AG04450 (cell line): ENCODE results near the gene KLRC4. TPM values are rescaled to one million over a fixed set of nuclear protein-coding genes. Genes with fewer than 3 reads are reported as not detected.
"Not testable (repeated sequence)": the region's sequence is repeated elsewhere in the genome, so short reads cannot be mapped to it uniquely, and the experiment has no call there.

Source experiments
- CTCF ChIA-PET: fragments of 300-600, 350-600 bp; formaldehyde crosslinking; extraction: SDS; loops from one replicate; lab custom pipeline; 2022; ENCODE audit warnings: antibody characterized with exemption, inconsistent platforms; lab: Charles Lee
- POLR2A ChIA-PET: fragments of 350-600 bp; formaldehyde crosslinking; extraction: SDS; loops from one replicate; lab custom pipeline; 2021; ENCODE audit warnings: antibody characterized with exemption, inconsistent platforms; lab: Yijun Ruan, JAX
- DNase-seq: peaks from one replicate; pipeline ENCODE4 v3.0.0-alpha.2; 2011; ENCODE audit warnings: low read depth, low spot score
- H3K27ac ChIP-seq: one replicate; pipeline ENCODE4 v1.5.1; 2012; ENCODE audit warnings: low read depth, low read length, control low read depth
- H3K27me3 ChIP-seq: one replicate; pipeline ENCODE4 v1.6.0; 2012; ENCODE audit warnings: low read length; ENCODE audit not compliant: control insufficient read depth, insufficient read depth
- H3K4me3 ChIP-seq: 2 replicates; pipeline ENCODE4 v1.5.1; 2011; ENCODE audit warnings: mild to moderate bottlenecking, low read depth, low read length, control low read depth
- H3K9me3 ChIP-seq: 2 replicates; pipeline ENCODE4 v1.5.1; 2012; ENCODE audit warnings: low read length; ENCODE audit not compliant: control insufficient read depth, insufficient read depth
- CTCF ChIP-seq: IDR thresholded peaks from 2 replicates; pipeline ENCODE4 v1.5.1; 2011; ENCODE audit warnings: low read depth, low read length, control low read depth, inconsistent platforms
- polyA plus RNA-seq: library from polyadenylated mRNA; depleted of rRNA; stranded (reverse); fragments of >200 nt; gene quantifications from 2 replicates; pipeline ENCODE4 v1.2.3, GENCODE V29; 2011

The KLRC4 gene
- polyA plus RNA-seq, 1 experiment = not detected

GRCh38 chr12:10393291-10393690 lies 16.3 kb downstream of the KLRC4 start:
- ChIA-PET POLR2A (no interaction called here), CTCF (interaction anchor here (1.3 to 2.2 kb wide), 2 partner anchors 27 to 157 kb away, joined by 6 read pairs; no protein-coding TSS in a partner anchor)
- Histone ChIP-seq H3K27ac (no peak overlapping the region), H3K4me3 (no peak overlapping the region), H3K9me3 (no peaks in the 10 kb centered on the region), H3K27me3 (no peaks in the 10 kb centered on the region)
- DNase-seq = no peak
- no peak for TF ChIP-seq CTCF

- no peak for DNase-seq
- Histone ChIP-seq H3K27ac (no peak overlapping the region), H3K4me3 (no peak overlapping the region), H3K9me3 (no peaks in the 10 kb centered on the region), H3K27me3 (no peaks in the 10 kb centered on the region)
- TF ChIP-seq CTCF = no peak
- ChIA-PET CTCF (interaction anchor here (1.3 to 2.2 kb wide), 2 partner anchors 26 to 156 kb away, joined by 6 read pairs; no protein-coding TSS in a partner anchor), POLR2A (no interaction called here)
Measured at GRCh38 chr12:10392394-10392930, 17.1 kb downstream of the KLRC4 start.

- H3K27me3 ChIP-seq, H3K9me3 ChIP-seq, POLR2A ChIA-PET, H3K4me3 ChIP-seq, DNase-seq, H3K27ac ChIP-seq: not testable (repeated sequence)
- CTCF ChIA-PET = interaction anchor here (0.8 to 2.2 kb wide), 3 partner anchors 25 to 640 kb away, joined by 4 to 6 read pairs (median 6); no protein-coding TSS in a partner anchor
Measured at GRCh38 chr12:10390991-10391390, 18.6 kb downstream of the KLRC4 start.

GRCh38 chr12:10389904-10390303 lies 19.7 kb downstream of the KLRC4 start, which contains the start of gene KLRK1:
Gene KLRK1 (minus strand): TSS chr12:10390041. CDS start chr12:10388810, 1,231 bp downstream.
- Histone ChIP-seq H3K9me3 (no peaks in the 10 kb centered on the region), H3K4me3 (no peak within 1 kb of the TSS), H3K27me3 (no peaks in the 10 kb centered on the region), H3K27ac (no peak within 1 kb of the TSS)
- no peak for TF ChIP-seq CTCF
- DNase-seq = no peak
- ChIA-PET POLR2A (no interaction called here), CTCF (interaction anchor here (0.7 to 1.9 kb wide), 2 partner anchors 24 to 154 kb away, joined by 4 to 6 read pairs; no protein-coding TSS in a partner anchor)

GRCh38 chr12:10388624-10389413 lies 20.7 kb downstream of the KLRC4 start:
- Histone ChIP-seq H3K4me3 (no peak overlapping the region), H3K27ac (no peak overlapping the region), H3K27me3 (no peaks in the 10 kb centered on the region), H3K9me3 (no peaks in the 10 kb centered on the region)
- TF ChIP-seq CTCF = no peak
- no peak for DNase-seq
- ChIA-PET CTCF (interaction anchor here (0.7 kb wide), 1 partner anchor 153 kb away, joined by 4 read pairs; no protein-coding TSS in a partner anchor), POLR2A (no interaction called here)

GRCh38 chr12:10387498-10387897 lies 22.1 kb downstream of the KLRC4 start:
- DNase-seq, H3K27me3 ChIP-seq, H3K27ac ChIP-seq, H3K4me3 ChIP-seq, H3K9me3 ChIP-seq, CTCF ChIA-PET, POLR2A ChIA-PET: not testable (repeated sequence)
